A549 (cell line): ENCODE data around the gene RNF112. TPM values are rescaled to one million over a fixed set of nuclear protein-coding genes. Genes with fewer than 3 reads are reported as not detected.

Source experiments
- ATAC-seq, 2 experiments: fragments of 200-7000 bp in 1 of 2; fragments of >200 bp in 1 of 2; cut with Nextera tagmentation in 1 of 2; cut with Tn5 transposase in 1 of 2; 3 replicates each; pipeline versions ENCODE4 v1.8.0 to v1.9.1; 2018 to 2020; ENCODE audit warnings: mild to moderate bottlenecking in 1 of 2, moderate library complexity in 1 of 2
- CTCF ChIA-PET: fragments of 300-600 bp; sonication (Branson Sonifier 250); formaldehyde crosslinking; extraction: SDS; loops from one replicate; lab custom pipeline; 2021; ENCODE audit warnings: antibody characterized with exemption, inconsistent platforms; lab: Yijun Ruan, JAX
- POLR2A ChIA-PET: fragments of 350-600 bp; formaldehyde crosslinking; extraction: SDS; loops from one replicate; lab custom pipeline; 2021; ENCODE audit warnings: antibody characterized with exemption, inconsistent platforms; lab: Yijun Ruan, JAX
- DNase-seq, 2 experiments: peaks; one replicate each; pipeline versions ENCODE4 v3.0.0 to v3.0.0-alpha.2; 2011 to 2016; ENCODE audit warnings: low read depth in 1 of 2, low spot score in 1 of 2
- FAIRE-seq: peaks from 2 replicates; lab custom pipeline; 2011; peaks lifted over from hg19 to GRCh38; lab: Jason Lieb, UNC
- H3K27ac ChIP-seq, 2 experiments: fragments of >200 bp; sonication (Bioruptor Twin); formaldehyde crosslinking; 3 replicates each; pipeline ENCODE4 v1.5.1; 2016 to 2017
- H3K4me1 ChIP-seq: fragments of >200 bp; sonication (Bioruptor Twin); formaldehyde crosslinking; 3 replicates; pipeline ENCODE4 v1.6.1; 2016
- H3K4me2 ChIP-seq: fragments of >200 bp; sonication (Bioruptor Twin); formaldehyde crosslinking; 3 replicates; pipeline ENCODE4 v1.6.1; 2016
- H3K4me3 ChIP-seq: fragments of >200 bp; sonication (Bioruptor Twin); formaldehyde crosslinking; 3 replicates; pipeline ENCODE4 v1.5.1; 2016
- H3K9me3 ChIP-seq: fragments of >200 bp; sonication (Bioruptor Twin); formaldehyde crosslinking; 3 replicates; pipeline ENCODE4 v1.6.1; 2016
- ATOH8 ChIP-seq: fragments of 250-450 bp; sonication (Bioruptor Pico); IDR thresholded peaks from 2 replicates; pipeline ENCODE4 v1.5.0; 2020; ENCODE audit warnings: low read depth, mild to moderate bottlenecking, moderate library complexity
- BHLHE40 ChIP-seq: IDR thresholded peaks from 2 replicates; pipeline ENCODE4 v1.6.1; 2012; ENCODE audit warnings: low read depth, low read length, inconsistent platforms
- CTCF ChIP-seq: fragments of >200 bp; sonication (Bioruptor Twin); formaldehyde crosslinking; IDR thresholded peaks from 3 replicates; pipeline ENCODE4 v1.5.1; 2016
- E2F6 ChIP-seq: IDR thresholded peaks from 2 replicates; pipeline ENCODE4 v1.6.1; 2012; ENCODE audit warnings: low read depth, borderline replicate concordance
- EHF ChIP-seq: fragments of 250-450 bp; sonication (Bioruptor Pico); IDR thresholded peaks from 2 replicates; pipeline ENCODE4 v1.5.0; 2020; ENCODE audit warnings: mild to moderate bottlenecking
- EHMT2 ChIP-seq: fragments of 200-600 bp; sonication (generic); IDR thresholded peaks from 2 replicates; pipeline ENCODE4 v1.6.1; 2016; ENCODE audit warnings: antibody characterized with exemption, low read depth, mild to moderate bottlenecking, moderate library complexity
- ELK1 ChIP-seq: fragments of 150-350 bp; IDR thresholded peaks from 2 replicates; pipeline ENCODE4 v1.6.1; 2014; ENCODE audit warnings: low read depth, mild to moderate bottlenecking, low read length
- ESRRA ChIP-seq: fragments of 150-350 bp; IDR thresholded peaks from 2 replicates; pipeline ENCODE4 v1.6.1; 2014; ENCODE audit warnings: mild to moderate bottlenecking, low read length, borderline replicate concordance
- FOXS1 ChIP-seq: fragments of 250-450 bp; sonication (Bioruptor Pico); IDR thresholded peaks from 2 replicates; pipeline ENCODE4 v1.5.0; 2020; ENCODE audit warnings: mild to moderate bottlenecking, moderate library complexity
- HES2 ChIP-seq: fragments of >200 bp; sonication (Bioruptor Twin); formaldehyde crosslinking; IDR thresholded peaks from 2 replicates; pipeline ENCODE4 v1.6.1; 2016
- HOXB13 ChIP-seq: fragments of 250-450 bp; sonication (Bioruptor Pico); IDR thresholded peaks from 2 replicates; pipeline ENCODE4 v1.5.0; 2020; ENCODE audit warnings: low read depth, mild to moderate bottlenecking, moderate library complexity
- JUNB ChIP-seq: fragments of >200 bp; sonication (Bioruptor Twin); formaldehyde crosslinking; IDR thresholded peaks from 2 replicates; pipeline ENCODE4 v1.6.1; 2016
- PHF8 ChIP-seq: fragments of 200-600 bp; sonication (generic); IDR thresholded peaks from 2 replicates; pipeline ENCODE4 v1.6.1; 2016; ENCODE audit warnings: low read depth, mild to moderate bottlenecking, antibody characterized with exemption, moderate library complexity, borderline replicate concordance
- POLR2AphosphoS2 ChIP-seq: conservative IDR thresholded peaks from 2 replicates; pipeline ENCODE4 v1.6.1; 2012; ENCODE audit warnings: low read length, improper control_type of control experiment, inconsistent platforms
- RARB ChIP-seq: fragments of 250-450 bp; sonication (Bioruptor Pico); IDR thresholded peaks from 2 replicates; pipeline ENCODE4 v1.8.0; 2021; ENCODE audit warnings: mild to moderate bottlenecking, moderate library complexity
- RCOR1 ChIP-seq: fragments of 150-350 bp; IDR thresholded peaks from 2 replicates; pipeline ENCODE4 v1.6.1; 2014; ENCODE audit warnings: antibody characterized with exemption, low read length, low read depth
- REST ChIP-seq: fragments of 200-600 bp; sonication (generic); IDR thresholded peaks from 2 replicates; pipeline ENCODE4 v1.6.1; 2016; ENCODE audit warnings: antibody characterized with exemption, mild to moderate bottlenecking, moderate library complexity
- SREBF2 ChIP-seq: fragments of 450-650 bp; IDR thresholded peaks from 2 replicates; pipeline ENCODE4 v1.6.1; 2014; ENCODE audit warnings: mild to moderate bottlenecking, moderate library complexity
- ZNF302 ChIP-seq: fragments of 250-450 bp; sonication (Bioruptor Pico); IDR thresholded peaks from 2 replicates; pipeline ENCODE4 v1.9.0; 2021; ENCODE audit warnings: inconsistent platforms, mild to moderate bottlenecking, moderate library complexity
- WGBS: methylation state at CpG from one replicate; pipeline ENCODE4 v1.1.6; 2017; ENCODE audit errors: missing lambda C conversion rate; 5-methylcytosine and 5-hydroxymethylcytosine counted together
- polyA plus RNA-seq, 4 experiments: library from polyadenylated mRNA; depleted of rRNA in 3 of 4; stranded (reverse); fragments of >200 nt; fragmentation: RNase III in 1 of 4; extraction: RNeasy Plus Mini Kit Qiagen cat#74134 plus additional on column Dnase treatment in 1 of 4; gene quantifications; 2 replicates in 3 of 4; 3 replicates in 1 of 4; pipeline ENCODE4 v1.2.3, GENCODE V29; 2011 to 2017

The RNF112 gene
- polyA plus RNA-seq, 2 of the 4 experiments (the other 2 are of a cell fraction) = 0.27 to 1.4 TPM

- CTCF ChIA-PET = interaction anchor here (0.9 to 14.6 kb wide), 15 partner anchors 8 to 399 kb away, joined by 3 to 362 read pairs (median 6); partner anchors contain the start of genes MAPK7 and MFAP4
Measured at GRCh38 chr17:19364699-19365498, 46.1 kb upstream of the RNF112 start.

GRCh38 chr17:19365499-19365817 is 45.6 kb upstream of the RNF112 start:
- no peak for TF ChIP-seq JUNB
- no peak for TF ChIP-seq REST
- TF ChIP-seq HES2 = no peak
- TF ChIP-seq ESRRA = no peak
- no peak for TF ChIP-seq EHF (CRISPR knock-in tag)
- no peak for TF ChIP-seq FOXS1
- no peak for TF ChIP-seq EHMT2
- TF ChIP-seq ZNF302 (CRISPR knock-in tag) = no peak
- no peak for TF ChIP-seq CTCF
- no peak for TF ChIP-seq HOXB13 (CRISPR knock-in tag)
- TF ChIP-seq, all 56 proteins: peak for 0
- WGBS = 81% methylated on average over 4 of the region's 4 CpGs
- Histone ChIP-seq H3K4me3 (no peak overlapping the region), H3K27ac (no peak overlapping the region; a peak in 1 of 6 replicates), H3K4me2 (no peak overlapping the region), H3K4me1 (peaks cover 30% of the 10 kb centered on the region), H3K9me3 (no peaks in the 10 kb centered on the region)
- CTCF ChIA-PET = interaction anchor here (0.6 to 14.6 kb wide), 14 partner anchors 8 to 399 kb away, joined by 3 to 362 read pairs (median 4); partner anchors contain the start of gene MAPK7
- ATAC-seq (no peak), DNase-seq (no peak), FAIRE-seq (no peak)
- POLR2A ChIA-PET = interaction anchor here (1.8 kb wide), 1 partner anchor 12 kb away, joined by 15 read pairs; the partner anchor contains the start of gene MAPK7

More at GRCh38 chr17:19364699-19365498, 46.1 kb upstream of the RNF112 start:
- Histone ChIP-seq H3K4me1 (peaks cover 30% of the 10 kb centered on the region), H3K27ac (peak overlapping the region in 1 of 2 experiments; percentile 6; a peak in 1 of 6 replicates)
- POLR2A ChIA-PET = interaction anchor here (1.8 kb wide), 1 partner anchor 13 kb away, joined by 15 read pairs; the partner anchor contains the start of gene MAPK7
- no peak for TF ChIP-seq RARB
- TF ChIP-seq E2F6 = no peak
- no peak for TF ChIP-seq PHF8
- no peak for TF ChIP-seq ATOH8 (CRISPR knock-in tag)
- no peak for TF ChIP-seq SREBF2
- no peak for TF ChIP-seq ELK1
- TF ChIP-seq ESRRA = no peak
- no peak for TF ChIP-seq BHLHE40
- no peak for TF ChIP-seq RCOR1
- TF ChIP-seq POLR2AphosphoS2 = no peak
- TF ChIP-seq, all 56 proteins: peak for 0
- Histone ChIP-seq H3K4me3 (no peak overlapping the region), H3K9me3 (no peaks in the 10 kb centered on the region), H3K4me2 (no peak overlapping the region)
- DNase-seq (no peak), FAIRE-seq (no peak), ATAC-seq (no peak)
- 80% methylated on average over 14 of the region's 14 CpGs for WGBS
